ENCODE data around the gene MET. TPM values are rescaled to one million over a fixed set of nuclear protein-coding genes. Genes with fewer than 3 reads are reported as not detected.

The MET gene
- total RNA-seq, 1 experiment from 2014 or later, result 200 TPM

DNA sequence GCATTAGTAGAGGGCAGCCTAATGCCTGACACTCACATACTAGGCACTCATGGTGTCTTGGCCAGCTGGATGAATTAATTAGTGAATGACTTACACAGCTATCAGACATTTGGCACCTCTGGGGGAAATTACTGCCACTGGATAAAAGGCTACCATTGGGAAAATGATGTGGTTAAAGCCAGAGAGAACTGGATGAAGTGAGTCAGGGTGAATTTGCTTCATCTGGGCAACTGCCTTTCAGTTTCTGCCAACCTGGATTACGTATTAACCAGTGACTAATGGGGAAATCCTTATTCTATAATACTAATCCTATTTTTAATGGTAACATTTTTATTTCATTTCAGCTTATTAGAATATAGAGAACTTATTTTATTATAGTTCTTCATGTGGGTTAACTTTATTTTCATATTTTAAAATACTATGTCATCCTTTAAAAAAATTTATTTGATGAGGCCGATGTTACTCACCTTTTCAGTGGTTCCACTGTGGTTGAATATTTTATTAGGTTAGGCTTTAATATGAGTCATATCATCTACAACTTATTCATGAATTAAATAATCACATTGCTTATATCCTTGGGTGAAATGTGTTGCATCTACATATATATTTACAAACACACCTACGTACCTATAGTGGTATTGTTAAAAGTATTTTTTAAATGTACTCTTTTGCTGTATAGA lies 104.8 kb downstream of the MET start (continued):
- TF ChIP-seq RAD21 (IDR thresholded peaks at IDR 0.05; ENCODE audit: low read depth), result no peak; the same call in 1 of the 2 replicates
- TF ChIP-seq TCF7L2 (IDR thresholded peaks at IDR 0.05; ENCODE audit: borderline replicate concordance, extremely low read depth, insufficient read depth, insufficient read length), result peak; percentile 70
- peak; percentile 98 for TF ChIP-seq JUND (IDR thresholded peaks at IDR 0.05)
- TF ChIP-seq, protein P1, sequence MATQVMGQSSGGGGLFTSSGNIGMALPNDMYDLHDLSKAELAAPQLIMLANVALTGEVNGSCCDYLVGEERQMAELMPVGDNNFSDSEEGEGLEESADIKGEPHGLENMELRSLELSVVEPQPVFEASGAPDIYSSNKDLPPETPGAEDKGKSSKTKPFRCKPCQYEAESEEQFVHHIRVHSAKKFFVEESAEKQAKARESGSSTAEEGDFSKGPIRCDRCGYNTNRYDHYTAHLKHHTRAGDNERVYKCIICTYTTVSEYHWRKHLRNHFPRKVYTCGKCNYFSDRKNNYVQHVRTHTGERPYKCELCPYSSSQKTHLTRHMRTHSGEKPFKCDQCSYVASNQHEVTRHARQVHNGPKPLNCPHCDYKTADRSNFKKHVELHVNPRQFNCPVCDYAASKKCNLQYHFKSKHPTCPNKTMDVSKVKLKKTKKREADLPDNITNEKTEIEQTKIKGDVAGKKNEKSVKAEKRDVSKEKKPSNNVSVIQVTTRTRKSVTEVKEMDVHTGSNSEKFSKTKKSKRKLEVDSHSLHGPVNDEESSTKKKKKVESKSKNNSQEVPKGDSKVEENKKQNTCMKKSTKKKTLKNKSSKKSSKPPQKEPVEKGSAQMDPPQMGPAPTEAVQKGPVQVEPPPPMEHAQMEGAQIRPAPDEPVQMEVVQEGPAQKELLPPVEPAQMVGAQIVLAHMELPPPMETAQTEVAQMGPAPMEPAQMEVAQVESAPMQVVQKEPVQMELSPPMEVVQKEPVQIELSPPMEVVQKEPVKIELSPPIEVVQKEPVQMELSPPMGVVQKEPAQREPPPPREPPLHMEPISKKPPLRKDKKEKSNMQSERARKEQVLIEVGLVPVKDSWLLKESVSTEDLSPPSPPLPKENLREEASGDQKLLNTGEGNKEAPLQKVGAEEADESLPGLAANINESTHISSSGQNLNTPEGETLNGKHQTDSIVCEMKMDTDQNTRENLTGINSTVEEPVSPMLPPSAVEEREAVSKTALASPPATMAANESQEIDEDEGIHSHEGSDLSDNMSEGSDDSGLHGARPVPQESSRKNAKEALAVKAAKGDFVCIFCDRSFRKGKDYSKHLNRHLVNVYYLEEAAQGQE (IDR thresholded peaks at IDR 0.05; ENCODE audit: low read depth), result no peak
- TF ChIP-seq CEBPB (IDR thresholded peaks at IDR 0.05; ENCODE audit: low read depth), result peak; percentile 93
- no peak for TF ChIP-seq EZH2 (IDR thresholded peaks at IDR 0.05)
- peak; percentile 80 for TF ChIP-seq SRF (IDR thresholded peaks at IDR 0.05; ENCODE audit: low read depth)
- peak; percentile 94 for TF ChIP-seq SIN3A (IDR thresholded peaks at IDR 0.05; ENCODE audit: low read depth)
- TF ChIP-seq ZFX (IDR thresholded peaks at IDR 0.05), result no peak
- peak; percentile 90 for TF ChIP-seq CBX3 (IDR thresholded peaks at IDR 0.05; ENCODE audit: low read depth)
- TF ChIP-seq POLR2AphosphoS5 (IDR thresholded peaks at IDR 0.05; ENCODE audit: low read depth, low read length), result peak; percentile 81
- TF ChIP-seq ELF1 (IDR thresholded peaks at IDR 0.05; ENCODE audit: borderline replicate concordance, low read depth), result no peak; the same call in 1 of the 2 replicates

Measured in HCT116 (cell line).